ENCODE measurements around the gene ARHGAP45.
"Not testable (repeated sequence)": the region's sequence is repeated elsewhere in the genome, so short reads cannot be mapped to it uniquely, and the experiment has no call there.

ARHGAP45 gene, protein sequence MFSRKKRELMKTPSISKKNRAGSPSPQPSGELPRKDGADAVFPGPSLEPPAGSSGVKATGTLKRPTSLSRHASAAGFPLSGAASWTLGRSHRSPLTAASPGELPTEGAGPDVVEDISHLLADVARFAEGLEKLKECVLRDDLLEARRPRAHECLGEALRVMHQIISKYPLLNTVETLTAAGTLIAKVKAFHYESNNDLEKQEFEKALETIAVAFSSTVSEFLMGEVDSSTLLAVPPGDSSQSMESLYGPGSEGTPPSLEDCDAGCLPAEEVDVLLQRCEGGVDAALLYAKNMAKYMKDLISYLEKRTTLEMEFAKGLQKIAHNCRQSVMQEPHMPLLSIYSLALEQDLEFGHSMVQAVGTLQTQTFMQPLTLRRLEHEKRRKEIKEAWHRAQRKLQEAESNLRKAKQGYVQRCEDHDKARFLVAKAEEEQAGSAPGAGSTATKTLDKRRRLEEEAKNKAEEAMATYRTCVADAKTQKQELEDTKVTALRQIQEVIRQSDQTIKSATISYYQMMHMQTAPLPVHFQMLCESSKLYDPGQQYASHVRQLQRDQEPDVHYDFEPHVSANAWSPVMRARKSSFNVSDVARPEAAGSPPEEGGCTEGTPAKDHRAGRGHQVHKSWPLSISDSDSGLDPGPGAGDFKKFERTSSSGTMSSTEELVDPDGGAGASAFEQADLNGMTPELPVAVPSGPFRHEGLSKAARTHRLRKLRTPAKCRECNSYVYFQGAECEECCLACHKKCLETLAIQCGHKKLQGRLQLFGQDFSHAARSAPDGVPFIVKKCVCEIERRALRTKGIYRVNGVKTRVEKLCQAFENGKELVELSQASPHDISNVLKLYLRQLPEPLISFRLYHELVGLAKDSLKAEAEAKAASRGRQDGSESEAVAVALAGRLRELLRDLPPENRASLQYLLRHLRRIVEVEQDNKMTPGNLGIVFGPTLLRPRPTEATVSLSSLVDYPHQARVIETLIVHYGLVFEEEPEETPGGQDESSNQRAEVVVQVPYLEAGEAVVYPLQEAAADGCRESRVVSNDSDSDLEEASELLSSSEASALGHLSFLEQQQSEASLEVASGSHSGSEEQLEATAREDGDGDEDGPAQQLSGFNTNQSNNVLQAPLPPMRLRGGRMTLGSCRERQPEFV

DNA sequence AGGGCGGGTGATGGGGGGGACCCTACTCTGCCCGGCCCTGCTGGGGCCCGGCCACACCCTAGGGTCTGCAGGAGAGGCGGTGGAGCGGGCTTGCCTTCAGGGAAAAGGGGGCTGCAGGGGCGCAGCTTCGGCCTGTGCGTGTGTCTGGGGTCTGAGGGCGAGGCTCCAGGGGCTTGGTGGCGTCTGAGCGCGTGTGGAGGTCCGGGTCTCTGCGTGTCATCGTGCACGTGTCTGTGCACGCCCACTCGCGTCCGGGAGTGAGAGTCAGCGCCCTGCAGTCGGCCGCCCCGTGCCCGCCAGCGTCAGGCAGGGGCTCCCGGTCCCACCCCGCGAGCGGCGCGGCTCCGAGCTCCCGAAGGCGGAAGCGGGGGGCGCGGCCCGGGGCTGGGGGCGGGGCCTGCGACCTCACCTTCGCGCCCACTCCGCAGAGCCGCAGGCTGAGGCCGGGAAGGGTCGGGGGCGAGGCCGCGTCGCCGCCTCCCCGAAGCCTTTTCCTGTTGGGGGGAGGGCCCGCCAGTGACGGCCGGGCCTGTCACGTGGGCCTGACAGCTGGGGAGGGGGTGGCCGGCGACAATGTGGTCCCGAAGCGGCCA lies at the start of gene ARHGAP45:
ARHGAP45 (plus strand) TSS at position 420 of the 593 bp plus-strand sequence. CDS start 239 bp downstream, outside the sequence.
- DNase-seq: peak; percentile 72

DNA sequence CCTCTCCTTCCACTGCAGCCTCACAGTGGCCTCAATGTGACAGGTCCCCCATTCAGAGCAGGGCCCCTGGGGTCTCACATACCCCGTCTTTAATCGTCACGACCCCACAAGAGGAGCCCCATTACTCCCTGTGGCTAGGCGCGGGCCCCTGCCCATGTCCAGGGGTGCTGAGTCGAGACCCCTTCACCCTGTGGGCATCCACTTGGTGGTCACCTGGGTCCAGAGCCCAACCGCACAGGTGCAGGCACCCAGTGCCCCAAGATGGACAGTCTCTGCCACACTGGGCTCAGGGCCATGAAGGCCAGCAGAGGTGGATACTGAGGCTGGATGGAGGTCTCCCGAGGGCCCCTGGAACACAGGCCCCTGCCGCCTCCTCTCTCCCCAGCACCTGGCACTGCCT lies 49.1 kb upstream of the ARHGAP45 start:
- DNase-seq: no peak

DNA sequence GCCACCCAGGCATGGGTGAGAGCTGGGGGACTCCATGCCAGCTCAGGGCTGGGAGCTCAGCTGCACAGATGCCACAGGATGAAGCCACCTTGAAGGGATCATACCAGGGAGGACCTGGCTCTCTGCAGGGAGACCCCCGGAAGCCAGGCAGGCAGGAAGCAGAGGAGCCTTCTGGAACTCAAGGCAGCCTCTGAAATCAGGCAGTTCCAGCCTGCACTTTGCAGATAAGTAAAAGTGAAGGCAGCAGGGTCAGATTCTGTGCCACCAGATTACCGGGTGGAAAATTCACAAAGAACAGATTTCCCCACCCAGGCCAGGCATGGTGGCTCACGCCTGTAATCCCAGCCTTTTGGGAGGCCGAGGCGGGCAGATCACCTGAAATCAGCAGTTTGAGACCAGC lies 48.6 kb upstream of the ARHGAP45 start:
- no peak for DNase-seq

DNA sequence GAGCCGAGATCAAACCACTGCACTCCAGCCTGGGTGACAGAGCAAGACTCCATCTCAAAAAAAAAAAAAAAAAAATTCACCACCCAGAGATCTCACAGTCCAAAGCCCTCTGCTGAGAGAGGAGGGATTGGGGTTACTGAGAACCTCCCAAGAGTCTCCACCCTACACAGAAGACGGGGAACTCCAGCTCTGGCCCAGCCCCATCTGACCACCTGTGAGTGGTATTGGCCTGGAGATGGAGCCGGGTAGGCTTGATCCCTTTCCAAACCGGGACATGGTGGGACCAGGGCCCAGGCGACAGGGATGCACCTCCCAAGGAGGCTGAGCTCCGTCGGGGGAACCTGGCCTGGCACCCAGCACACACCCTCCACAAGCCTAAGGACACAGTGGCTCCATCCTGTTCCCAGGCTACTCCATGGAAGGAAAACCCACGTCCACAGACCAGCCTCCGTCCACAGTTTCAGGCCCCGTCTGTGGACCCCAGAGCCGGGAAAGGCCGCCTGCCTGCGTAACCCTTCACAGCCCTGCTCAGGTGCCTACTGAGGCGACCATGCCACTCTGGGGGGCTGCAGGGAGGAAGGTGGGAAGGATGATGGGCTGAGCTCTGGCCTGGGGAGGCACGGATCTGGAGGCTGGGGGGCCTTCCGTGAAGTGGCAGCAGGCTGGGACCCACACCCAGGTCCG lies 47.9 kb upstream of the ARHGAP45 start:
- no peak for DNase-seq

DNA sequence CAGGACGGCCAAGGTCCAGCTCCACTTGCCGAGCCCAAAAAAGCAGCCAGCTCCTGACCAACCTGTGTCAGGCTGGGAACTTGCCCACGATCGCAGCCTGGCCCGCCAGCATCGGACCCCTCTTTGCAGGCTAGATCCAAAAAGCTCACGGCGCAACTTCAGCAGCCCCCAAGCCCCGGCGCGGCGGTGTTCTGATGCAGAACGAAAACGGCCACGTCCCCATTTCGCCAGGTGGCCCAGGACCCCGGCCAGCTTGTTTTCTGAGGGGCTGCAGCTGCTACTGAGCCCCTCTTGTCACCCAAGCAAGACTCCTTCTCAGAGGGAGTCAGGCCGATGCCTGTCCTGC lies 47.4 kb upstream of the ARHGAP45 start:
- DNase-seq: no peak

DNA sequence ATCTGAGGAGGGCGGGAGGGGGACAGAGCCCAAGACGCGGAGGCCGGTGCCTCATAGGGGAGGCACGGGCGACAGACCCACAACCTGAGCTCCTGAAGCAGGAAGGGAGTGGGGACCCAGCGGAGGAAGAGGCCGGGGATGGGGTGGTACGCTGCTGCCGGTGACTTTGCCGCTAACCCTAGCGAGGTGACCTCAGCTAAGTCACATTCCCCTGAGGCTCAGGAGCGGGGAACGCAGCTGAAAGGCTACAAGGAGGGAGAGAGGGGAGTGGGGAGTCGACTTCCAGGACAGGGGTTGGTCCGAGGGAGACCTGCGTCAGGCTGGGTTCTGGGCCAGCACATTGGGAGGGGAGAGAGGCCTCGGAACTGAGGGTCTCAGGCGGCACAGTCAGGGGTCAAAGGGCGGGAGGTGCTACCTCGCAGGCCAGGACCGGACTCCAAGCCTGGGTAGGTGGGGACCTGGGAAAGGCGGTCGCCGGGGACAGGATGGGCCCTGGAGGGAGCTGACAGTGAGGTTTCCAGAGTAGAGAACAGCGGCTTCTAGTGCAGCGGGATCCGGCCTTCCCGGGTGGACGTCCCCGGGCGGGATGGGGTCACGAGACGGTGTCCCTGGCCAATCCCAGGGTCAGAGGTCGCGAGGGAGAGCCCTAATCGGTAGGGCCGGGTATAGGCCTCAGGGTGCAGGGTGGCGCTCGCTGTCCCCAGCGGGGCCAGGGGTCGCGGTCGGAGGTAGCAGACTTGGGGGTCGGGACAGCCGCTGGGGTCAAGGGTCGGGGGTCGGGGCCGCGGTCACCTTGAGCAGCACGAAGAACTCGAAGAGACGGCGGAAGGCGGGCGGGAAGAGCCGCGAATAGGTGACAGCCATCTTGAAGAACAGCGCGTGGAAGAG lies 46.7 kb upstream of the ARHGAP45 start:
- DNase-seq: peak; percentile 42

DNA sequence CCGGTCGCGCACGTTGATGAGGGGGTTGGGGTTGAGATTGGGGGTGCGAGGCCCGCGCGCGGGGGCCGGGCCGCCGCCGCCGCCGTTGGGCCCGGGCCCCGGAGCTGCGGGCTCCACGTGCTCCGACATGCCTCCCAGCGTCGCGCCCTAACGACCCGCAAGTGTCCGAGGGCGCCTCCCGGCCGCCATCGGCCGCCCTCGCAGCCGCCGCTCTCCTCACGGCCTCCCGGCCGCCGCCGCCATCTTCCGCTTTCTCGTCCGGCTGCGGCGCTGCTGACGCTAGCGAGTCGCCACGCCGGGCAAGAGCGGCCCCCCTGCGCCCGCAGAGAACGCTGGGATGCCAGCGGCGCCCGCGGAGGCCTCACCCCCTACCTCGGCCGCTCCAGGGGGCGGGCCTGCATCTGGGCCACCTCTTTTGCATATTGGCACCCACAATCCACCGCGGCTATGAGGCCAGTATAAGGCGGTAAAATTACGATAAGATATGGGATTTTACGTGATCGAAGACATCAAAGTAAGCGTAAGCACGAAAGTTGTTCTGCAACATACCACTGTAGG lies 46.0 kb upstream of the ARHGAP45 start, which contains the start of gene TMEM259:
TMEM259 (minus strand) TSS at position 256 of the 558 bp plus-strand sequence; CDS start at position 129, 127 bp downstream.
- peak; percentile 98 for DNase-seq

DNA sequence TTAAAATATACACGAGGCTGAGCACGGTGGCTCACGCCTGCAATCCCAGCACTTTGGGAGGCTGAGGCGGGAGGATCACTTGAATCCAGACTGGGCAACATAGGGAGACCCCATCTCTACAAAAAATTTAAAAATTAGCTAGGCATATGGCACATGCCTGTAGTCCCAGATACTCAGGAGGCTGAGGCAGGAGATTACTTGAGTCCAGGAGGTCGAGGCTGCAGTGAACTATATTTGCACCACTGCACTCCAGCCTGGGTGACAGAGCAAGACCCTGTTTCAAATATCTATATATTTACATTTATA lies 43.1 kb upstream of the ARHGAP45 start:
- not testable (repeated sequence) for DNase-seq

DNA sequence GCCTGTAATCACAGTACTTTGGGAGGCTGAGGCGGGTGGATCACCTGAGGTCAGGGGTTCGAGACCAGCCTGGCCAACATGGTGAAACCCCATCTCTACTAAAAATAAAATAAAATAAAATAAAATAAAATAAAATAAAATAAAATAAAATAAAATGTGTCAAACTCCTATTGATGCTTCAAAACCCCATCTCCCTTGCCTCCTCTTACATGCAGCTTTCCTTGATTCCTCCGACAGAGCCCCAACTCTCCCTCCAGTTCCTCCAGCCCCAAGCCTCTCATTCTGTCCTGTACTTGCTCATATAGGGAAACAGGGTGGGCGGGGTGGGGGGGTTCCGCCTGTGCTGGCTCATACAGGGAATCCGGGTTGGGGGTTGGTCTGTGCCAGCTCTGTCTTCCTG lies 41.9 kb upstream of the ARHGAP45 start:
- not testable (repeated sequence) for DNase-seq

DNA sequence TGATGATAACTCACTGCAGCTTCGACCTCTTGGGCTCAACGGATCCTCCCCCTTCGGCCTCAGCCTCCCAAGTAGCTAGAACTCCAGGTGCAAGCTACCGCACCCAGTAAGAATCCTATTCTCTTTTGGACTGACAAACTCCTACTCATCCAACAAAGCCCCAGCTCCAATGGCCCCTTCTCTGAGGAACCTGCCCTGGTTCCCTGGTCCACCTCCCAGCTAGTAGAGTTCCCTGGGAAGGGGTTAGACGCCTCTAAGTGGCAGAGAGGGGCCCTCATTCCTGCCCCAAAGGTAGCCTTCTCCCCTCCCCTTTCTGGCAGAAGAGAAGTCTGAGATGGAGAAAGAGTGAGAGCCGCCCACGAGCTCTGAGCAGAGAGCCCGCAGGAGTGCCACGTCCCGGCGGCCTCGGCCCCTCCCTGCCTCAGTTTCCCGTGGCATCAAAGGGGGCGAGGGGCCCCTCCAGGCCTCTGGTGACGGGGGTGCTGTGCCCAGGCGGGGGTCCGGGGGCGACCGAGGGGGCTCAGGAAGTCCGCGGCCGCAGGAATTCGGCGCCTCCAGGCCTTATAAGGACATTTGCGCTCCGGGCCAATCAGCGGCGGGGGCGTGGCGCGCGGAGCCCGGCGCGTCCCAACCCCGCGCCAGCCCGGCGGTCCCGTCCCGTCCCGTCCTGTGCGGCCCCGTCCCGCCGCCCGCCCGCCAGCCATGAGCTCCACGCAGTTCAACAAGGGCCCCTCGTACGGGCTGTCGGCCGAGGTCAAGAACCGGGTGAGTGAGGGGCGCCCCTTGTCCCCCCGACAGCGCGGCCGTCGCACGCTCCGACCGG lies 40.8 kb upstream of the ARHGAP45 start, which contains the start of gene CNN2:
CNN2 (plus strand) TSS at position 649 of the 823 bp plus-strand sequence; CDS start at position 703, 54 bp downstream.
- DNase-seq: peak; percentile 76

DNA sequence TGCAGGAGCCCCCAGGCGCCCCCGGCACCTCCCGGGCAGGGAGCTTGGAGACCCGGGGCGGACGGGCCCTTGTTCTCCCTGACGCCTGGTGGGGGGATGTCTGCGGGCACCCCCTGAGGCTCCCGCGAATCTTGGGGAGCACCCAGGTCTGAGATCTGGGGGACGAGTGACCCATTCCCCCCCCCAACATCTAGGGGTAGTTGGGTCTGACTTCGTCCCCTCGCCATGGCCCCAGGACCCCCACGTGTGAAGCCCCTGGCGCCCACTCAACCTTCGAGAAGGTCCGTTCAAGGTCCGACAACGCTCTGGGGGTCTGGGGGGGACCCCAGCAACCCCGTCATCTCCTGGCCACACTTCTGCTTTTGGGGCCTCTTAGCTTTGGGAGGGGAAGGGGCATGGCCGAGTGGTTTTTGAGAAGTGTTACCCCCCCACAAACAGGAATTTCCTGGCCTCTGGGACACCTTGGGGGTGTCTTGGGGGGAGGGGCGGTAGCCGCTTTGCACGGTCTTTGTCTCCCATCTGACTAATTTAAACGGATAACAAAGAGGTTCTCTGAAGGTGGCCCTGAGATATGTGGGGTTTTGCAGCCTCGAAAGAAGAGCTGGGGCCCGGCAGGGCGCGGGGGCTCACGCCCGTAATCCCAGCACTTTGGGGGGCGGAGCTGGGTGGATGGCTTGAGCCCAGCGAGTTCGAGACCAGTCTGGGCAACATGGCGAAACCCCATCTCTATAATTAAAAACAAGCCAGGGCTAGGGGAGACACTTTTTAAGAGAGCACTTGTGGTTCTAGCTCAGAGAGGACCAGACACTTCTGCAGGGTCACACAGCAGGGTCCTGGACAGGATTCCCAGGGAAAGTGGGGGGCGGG lies 40.0 kb upstream of the ARHGAP45 start:
- peak; percentile 11 for DNase-seq

DNA sequence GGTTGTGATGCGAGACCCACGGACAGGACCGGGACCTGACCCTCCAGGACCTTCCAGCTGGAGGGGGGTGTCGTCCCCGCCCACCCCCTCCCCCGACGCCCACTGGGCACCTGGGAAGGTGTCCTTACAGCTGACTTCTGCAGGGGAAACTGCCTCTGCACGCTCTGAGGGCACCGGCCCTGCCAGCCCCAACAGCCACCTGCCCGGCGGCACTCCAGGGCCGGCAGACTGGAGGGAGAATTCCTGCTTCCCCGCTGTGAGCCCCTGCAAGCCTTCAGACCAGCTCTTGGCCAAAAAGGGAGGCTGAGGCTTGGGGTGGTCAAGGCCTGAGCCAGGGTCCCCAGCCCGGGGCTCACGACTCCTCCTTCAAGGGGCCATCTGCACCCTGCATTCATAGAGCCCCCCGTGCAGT lies 39.3 kb upstream of the ARHGAP45 start:
- no peak for DNase-seq

DNA sequence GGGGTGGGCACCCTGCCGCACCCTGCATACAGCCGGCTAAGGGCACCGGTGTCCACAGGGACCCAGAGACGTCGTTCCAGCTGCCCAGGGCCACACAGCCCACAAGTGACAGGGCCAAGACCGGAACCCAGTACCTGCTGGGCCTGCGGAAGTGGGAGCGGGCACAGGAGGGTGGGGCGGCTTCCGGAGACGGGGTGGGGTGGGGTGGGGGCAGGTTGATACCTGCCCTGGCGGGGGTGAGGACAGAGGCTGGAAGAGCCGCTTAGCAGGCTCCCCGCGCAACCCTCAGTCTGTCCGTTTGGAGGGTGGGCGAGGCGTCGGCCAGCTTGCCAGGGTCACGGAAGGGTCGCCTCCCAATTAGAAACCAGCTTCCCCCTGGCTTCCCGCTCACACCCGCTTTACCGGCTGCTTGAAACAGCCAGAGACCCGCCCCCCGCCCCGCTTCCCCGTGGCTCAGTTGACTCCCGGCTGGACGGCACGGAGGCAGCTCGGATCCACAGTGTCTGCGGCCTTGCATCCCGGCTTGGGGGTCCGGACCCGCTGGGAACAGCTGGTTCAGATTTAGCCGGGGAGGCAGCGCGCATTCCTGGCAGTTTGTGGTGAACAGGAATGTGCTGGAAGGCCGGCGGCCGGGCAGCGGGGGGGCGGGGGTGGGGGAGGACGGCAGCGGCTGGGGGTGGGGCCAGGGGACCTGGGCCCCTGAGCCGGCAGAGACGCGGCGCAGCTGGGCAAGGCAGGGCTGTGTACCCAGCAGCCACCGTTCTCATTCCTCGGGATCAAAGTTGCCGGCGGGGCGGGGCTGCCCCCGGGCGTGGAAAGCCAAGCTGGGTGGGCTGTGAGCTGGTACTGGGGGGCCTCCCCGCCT lies 38.7 kb upstream of the ARHGAP45 start:
- DNase-seq: peak; percentile 13

DNA sequence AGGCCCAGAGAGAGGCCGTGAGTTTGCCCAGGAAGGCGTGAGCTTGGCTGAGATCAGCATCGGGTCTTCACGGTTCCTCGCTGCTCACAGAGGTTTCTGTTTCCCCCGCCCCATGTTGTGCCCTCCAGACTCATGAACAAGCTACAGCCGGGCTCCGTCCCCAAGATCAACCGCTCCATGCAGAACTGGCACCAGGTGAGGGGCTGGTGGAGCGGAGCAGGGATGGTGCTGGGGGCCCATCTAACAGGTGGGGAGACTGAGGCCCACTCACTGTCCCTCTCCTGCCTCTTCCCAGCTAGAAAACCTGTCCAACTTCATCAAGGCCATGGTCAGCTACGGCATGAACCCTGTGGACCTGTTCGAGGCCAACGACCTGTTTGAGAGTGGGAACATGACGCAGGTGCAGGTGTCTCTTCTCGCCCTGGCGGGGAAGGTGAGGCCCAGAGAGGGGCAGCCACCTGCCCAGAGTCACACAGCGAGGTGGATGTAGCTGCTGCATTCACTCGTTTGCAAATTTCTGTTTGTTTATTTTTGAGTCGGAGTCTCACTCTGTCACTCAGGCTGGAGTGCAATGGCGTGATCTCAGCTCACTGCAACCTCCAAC lies 34.6 kb upstream of the ARHGAP45 start:
- DNase-seq: no peak

DNA sequence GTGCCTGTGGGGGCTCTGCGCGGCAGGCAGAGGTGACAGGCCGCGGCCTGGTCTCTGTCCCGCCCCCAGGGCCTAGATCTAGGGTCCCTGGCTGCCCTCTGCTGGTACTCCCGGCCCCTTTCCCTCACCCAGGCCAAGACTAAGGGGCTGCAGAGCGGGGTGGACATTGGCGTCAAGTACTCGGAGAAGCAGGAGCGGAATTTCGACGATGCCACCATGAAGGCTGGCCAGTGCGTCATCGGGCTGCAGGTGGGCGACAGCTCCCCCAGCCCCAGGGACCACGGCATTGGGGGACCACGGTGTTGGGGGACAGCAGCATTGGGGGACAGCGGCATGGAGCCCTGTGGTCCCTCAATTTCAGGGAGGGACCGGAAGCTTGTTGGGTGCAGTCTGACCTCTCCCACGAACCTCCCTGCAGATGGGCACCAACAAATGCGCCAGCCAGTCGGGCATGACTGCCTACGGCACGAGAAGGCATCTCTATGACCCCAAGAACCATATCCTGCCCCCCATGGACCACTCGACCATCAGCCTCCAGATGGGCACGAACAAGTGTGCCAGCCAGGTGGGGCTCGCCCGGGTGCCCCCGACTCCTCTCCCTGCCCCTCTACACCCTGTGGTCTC lies 30.9 kb upstream of the ARHGAP45 start:
- DNase-seq: no peak

DNA sequence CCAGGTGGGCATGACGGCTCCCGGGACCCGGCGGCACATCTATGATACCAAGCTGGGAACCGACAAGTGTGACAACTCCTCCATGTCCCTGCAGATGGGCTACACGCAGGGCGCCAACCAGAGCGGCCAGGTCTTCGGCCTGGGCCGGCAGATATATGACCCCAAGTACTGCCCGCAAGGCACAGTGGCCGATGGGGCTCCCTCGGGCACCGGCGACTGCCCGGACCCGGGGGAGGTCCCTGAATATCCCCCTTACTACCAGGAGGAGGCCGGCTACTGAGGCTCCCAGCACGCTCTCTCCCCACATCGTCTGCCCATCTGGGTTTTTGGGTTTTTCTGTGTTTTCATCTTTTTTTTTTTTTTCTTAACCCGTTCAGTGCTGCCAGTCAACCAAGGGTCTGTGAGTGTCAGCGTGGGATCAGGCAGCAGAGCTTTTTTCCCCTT lies 29.3 kb upstream of the ARHGAP45 start:
- DNase-seq: no peak

Data from inflammatory macrophage treated with lipopolysaccharide for 4 hours (primary cell).